NAMALWA (cell line): ENCODE measurements around the gene MAP4K2.

ENCODE experiments used
- DNase-seq: peaks from one replicate; pipeline ENCODE4 v3.0.0-alpha.2; 2015; ENCODE audit warnings: low spot score

The MAP4K2 gene

DNA sequence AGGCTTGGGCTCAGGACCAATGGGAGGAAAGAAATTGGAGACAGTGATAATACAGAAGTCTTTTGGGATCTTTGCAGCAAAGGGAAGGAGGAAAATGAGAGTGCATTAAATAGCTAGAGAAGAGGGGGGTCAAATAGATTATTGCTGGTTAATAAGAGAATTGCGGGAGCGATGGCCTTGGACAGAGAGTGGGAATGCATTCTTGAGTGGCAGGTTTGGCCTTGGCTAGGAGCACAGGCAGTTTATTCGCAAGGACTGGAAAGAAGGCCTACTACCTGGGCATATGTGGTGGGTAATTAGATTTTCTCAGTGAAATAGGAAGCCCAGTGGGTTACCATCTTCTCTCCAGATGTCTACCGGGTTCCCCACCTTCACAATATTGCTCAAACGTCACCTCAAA is 10.8 kb upstream of the MAP4K2 start:
- DNase-seq = peak; percentile 35

DNA sequence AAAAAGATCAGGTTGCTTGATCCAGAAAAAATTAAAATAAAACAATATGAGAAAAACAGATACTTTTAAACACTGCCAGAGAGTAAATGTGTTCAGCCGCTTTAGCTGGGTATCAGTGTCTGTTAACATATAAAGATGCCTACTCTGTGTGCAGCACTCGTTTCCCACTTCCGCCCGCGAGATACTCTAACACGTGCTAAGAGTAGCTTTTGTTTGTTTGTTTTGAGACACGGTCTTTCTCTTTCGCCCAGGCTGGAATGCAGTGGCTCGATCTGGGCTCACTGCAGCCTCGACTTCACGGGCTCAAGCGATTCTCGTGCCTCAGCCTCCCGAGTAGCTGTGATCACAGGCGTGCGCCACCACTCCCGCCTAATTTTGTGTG is 7.9 kb upstream of the MAP4K2 start:
- peak; percentile 86 for DNase-seq

DNA sequence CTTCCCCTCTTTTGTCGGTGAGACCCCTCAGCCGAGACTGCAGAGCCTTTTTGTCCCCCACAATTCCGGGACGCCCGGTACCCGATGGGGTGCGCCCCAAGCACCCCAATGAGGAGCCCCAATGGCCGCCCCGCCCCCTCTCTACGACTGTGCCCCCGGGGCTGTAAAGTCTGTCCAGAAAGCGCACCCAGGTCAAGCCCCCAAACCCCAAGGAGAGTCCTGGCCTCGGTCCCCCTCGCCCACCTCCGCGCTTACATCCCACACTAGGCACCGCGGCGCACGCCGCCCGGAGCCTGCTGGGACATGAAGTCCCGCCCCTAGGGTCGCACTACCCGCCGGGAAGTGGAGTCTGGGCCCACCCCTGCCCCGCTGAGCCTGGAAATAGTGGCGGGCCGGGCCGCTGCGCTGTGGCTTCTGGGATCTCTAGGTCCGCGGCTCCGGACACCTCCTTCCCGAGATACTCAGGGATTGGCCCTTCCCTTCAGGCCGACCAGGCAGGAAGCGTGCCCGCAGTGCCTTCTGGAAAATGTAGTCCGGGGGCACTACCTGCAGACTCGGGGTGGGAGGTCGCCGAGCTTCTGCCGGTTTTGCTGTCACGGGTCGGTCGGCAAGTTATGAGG is 7.4 kb upstream of the MAP4K2 start, which contains the start of gene MEN1:
MEN1 (minus strand) TSS at position 281 of the 620 bp plus-strand sequence. CDS start 442 bp downstream, outside the sequence.
- DNase-seq = peak; percentile 87

DNA sequence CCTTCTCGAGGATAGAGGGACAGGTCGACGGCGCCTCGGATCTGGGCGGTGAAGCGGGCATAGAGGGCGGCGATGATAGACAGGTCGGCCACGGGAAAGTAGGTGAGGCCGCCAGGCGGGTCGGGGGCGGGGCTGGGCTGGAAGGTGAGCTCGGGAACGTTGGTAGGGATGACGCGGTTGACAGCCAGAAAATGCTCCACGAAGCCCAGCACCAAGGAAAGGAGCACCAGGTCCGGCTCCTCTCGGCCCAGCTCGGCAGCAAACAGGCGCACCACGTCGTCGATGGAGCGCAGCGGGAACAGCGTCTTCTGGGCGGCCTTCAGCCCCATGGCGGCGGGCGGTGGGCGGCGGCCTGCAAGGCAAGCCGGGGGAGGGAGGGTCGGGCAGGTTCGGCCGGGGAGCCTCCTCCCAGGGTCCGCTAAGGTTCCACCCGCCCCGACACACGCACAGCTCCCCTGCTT is 6.8 kb upstream of the MAP4K2 start:
- DNase-seq = peak; percentile 38

DNA sequence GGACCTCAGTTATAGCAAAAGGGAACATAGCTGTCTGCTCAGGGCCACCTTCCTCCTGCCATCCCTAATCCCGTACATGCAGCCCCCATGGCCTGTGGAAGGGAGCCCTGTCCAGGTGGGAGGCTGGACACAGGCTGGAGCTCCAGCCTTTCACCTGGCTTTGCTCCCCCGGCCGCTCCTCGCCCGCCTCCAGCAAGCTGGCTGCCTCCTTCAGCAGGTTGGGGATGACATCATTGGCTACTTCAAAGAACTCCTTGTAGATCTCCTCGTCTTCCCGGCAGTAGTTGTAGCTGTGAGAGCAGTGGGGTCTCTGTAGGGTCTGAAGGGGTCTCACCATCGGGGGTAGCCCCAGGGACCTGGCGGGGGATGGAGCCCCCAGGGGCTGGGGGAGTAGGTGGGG is 2.5 kb upstream of the MAP4K2 start:
- DNase-seq = no peak

DNA sequence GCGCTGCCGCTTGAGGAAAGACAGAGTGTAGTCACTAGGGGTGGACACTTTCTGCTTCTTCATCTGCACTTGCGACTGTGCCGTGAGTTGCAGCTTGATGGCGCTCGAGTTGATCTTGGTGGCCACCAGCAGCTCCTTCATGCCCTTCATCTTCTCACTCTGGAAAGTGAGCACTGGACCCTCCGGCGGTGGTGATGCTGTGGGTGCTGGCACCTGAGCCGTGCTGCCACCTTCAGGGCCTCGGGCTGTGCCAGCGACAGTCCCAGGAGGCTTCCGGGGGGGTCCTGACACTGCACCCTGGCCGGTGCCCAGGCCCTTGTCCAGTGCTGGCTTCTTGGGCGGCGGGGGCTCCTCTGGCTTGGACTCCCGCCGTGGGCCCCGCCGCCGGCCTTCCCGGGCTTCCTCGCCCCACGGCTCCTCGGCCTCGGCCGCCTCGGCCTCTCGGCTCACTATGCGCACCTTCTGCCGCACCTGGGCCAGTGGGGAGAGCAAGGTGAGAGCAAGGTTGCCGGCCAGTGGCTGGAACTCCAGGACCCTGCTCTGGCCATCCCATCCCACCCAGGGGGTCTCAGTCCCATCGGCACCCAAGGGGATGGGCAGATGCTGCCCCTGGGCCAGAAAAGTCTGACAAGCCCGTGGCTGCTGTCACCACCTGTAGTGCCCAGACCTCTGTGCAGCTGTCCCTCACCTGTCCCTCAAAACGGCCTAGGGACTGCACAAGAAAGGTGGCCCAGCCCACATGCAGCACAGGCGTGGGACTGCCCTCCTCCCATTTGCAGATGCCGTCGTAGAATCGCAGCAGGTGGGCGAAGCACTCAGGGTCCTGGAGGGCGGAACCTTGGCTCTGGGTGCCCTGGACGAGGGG is 1.6 kb upstream of the MAP4K2 start:
- DNase-seq = peak; percentile 47

DNA sequence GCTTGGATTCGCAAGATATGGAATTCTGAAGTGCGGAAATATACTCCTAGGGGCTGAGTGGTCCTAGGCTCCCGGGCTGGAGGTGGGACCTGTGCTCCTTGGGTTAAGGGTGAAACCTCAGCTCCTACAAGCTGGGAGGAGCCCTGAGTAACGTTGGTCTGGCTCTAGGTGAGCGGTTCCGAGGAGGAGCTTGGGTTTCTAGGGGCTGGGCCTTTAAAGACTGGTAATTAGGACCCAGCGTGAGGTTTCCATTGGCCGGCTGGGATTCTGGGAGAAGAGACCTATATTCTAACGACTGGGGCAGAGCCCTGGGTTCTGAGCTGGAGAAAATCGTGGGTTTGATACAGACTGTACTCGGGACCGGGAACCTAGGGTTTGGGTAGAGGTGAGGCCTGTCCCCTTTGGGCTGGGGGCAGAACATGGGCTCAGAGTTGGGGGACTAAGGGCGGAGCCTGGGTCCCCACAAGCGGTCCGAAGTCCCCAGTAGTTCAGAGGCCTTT is 882 bp upstream of the MAP4K2 start:
- DNase-seq = no peak

DNA sequence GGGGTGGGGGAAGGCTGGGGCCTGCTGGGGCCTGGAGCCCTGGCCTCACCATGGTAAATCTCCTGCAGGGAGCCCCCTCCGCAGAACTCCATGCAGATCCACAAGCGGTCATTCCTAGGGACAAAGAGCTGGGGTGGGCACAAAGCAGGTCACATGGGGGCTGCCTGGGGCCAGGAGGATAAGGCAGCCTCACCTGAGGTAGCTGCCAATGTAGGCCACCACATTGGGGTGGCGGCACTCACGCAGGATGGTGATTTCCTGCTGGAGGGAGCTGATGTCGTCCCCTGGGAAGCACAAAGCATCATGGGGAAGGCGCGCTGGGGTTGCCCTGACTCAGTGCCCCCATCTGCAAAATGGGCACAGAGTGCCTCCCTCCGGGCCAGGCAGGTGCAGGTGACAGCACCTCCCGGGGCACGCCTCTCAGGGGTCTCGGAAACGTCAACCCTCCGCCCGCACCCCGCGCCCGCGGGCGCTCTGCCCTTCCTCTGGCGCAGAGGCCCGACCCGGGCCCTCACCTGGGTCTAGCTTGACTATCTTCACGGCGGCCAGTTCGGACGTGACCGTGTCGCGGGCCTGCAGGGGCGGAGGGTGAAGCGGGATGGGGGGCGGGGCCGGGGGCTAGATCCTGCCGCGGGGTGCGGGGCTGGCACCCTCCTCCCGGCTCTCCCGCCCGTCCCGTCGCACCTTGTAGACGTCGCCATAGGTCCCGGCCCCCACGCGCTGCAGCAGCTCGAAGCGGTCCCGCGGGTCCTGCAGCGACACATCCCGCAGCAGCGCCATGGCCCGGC is 450 bp downstream of the MAP4K2 start:
- peak; percentile 52 for DNase-seq

DNA sequence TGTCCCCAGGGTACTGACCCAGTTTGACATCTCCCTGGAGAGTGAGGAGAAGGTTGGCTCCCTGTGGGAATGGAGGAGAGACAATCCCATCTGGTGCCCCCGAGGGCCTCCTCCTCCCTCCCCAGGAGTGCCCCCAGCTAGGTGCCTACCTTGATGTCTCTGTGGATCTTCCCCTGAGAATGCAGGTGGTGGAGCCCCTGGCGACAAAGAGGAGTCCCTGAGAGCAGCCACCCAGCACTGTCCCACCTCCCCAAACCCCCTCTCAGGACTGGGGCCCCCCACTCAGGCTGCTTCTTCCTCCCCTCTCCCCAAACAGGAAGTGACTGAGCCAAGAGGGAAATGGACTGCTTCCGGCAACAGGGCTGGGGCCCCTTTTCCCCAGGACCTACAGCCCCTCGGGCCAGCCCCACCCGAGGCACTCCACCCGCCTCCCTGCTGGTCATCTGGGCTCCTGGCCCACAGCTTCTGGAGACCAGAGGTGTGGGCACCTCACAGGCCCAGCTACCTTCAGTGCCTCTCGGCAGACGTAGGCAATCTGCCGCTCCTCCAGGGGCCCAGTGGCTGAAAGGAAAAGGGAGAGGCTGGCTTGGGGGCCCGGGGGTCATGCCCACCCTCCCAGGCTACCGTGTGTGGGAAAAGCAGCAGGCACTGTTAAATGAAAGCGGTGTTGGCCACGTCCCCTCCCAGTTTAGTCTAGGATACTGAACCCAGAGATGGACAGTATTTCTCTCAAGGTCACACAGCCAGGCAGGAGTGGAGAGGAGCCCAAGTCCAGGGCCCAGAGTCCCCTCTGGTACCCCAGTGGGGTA is 1.2 kb downstream of the MAP4K2 start:
- peak; percentile 47 for DNase-seq

DNA sequence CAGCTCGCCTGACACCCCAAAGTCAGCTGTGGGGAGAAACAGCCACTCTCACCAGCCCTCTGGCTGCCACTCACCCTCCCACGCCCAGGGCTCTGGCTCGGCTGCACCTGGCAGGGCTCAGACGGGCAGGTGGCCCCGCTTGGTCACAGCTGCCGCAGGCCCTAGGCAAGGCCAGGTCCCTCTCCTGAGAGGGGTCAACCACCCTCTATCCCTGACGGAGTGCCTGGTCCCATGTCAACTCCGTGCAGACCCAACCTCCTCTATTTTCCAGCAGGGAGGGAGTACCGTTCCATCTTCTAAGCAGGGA is 1.9 kb downstream of the MAP4K2 start:
- DNase-seq = peak; percentile 73

DNA sequence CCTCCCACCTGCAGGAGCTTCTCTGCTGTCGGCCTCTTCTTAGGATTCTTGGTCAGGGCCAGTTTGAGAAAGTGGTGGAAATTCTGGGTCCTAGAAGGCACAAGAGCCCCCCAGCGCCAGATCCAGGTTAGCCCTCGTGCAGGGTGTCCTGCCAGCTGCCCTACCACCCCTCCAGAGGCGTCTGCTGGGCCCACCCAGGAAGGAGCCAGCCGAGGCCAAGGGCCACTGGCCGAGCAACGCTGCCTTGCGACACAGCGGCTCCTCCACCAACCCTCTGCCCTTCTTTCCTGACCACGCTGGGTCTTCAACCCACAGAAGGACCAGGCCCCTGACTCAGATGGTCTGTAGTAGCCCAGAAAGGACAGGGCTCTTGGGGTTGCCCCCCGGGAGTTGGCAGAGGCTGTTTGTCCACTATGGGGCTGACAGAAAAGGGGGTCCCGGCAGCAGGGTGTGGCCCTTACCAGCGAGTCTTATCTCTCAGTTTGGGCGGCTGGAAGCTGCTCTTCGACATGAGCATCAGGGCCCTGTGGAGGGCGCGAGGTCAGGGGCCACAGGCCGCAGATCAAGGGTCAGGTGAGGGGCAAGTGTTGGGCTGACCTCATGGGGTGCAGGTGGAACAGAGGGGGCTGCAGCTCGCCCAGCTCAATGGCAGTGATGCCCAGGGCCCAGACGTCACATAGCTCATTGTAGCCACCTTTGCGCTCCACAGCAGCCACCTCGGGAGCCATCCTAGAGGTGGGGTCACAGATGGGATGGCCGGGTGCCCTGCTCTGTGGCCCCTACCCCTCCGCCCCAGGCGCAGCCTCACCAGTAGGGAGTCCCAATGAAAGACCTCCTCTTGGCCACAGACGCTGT is 2.5 kb downstream of the MAP4K2 start:
- no peak for DNase-seq

DNA sequence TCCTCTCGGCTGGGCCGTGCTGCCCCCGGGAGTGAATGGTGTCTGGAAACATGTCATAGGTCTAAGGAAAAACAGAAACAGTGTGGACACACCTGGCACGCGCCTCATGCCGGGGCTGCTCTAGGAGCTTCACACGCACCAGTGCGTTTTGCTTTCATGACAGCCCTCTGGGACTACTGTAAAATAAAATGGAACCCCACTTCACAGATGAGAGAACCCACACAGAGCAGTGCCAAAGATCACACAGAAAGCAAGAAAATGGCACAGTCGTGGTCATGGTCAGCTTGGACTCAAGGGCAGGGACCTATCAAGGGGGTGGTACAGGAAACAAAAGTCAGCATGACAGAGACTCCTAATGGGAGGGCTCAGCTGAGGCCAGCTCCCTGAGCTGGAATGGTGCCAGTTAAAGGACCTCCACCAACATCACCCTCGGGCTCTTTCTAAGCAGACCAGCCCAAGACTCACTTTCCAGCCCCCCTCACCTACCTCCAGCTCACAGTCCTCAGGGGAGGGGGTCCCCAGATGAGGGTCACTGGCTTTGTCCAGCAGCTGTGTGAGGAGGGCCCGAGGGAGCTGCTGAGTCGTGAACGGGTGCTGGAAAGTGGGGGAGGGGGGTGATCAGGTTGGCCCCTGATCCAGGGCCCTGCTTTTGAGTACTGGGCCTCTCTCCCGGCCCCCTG is 3.3 kb downstream of the MAP4K2 start:
- DNase-seq = peak; percentile 87

DNA sequence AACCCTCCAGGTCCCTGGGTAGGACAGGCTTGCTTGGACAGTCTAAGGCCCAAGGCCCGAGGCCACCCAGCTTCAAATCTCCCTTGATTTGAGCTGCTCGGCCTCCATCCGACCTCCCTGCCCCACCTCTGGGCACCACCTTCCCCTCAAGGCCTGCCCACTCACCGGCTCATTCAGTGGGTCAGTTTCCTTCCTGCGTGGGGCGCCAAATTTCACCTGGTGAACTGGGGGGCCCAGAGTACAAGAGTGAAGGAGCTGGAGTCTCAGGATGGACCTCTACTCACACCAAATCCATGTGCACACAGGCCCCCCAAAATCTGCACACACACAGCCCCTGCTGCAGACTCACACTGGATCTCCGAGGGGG is 3.8 kb downstream of the MAP4K2 start:
- DNase-seq = no peak

DNA sequence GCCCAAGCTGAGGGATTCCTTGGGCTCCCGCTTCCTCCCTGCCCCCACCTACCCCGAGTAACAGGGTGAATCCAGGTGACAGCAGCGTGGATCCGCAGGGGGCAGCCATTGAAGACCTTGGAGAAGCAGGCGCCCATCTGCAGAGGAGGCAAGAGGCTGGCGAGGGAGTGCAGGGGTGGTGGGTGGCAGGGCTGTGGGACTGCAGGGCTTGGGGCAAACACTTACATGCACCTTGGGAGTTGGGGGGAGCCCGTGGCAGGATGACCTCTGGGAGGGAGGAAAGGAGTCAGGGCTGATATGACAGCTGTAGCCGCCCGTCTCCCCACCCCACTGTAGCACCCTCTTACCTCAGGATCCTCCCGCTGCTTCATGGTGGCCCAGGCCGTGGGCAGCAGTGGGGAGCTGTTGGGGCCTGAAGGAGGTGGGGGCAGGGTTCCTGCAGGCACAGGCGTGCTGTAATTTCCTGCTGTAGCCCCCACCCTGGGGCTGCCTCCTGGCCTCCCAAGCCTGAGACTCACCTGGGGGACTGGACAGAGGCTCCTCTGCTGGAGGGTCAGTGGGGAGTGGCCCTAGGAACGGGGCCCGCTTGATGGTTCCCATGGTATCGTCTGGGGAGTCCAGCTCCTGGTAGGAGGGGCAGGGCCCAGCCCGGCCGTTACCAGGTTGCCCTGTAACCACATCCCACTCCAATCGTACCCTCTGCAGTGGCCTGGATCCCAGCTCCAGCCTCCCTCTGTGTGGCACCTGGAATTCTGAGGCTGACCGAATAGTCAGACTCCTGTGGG is 6.1 kb downstream of the MAP4K2 start:
- DNase-seq = no peak

DNA sequence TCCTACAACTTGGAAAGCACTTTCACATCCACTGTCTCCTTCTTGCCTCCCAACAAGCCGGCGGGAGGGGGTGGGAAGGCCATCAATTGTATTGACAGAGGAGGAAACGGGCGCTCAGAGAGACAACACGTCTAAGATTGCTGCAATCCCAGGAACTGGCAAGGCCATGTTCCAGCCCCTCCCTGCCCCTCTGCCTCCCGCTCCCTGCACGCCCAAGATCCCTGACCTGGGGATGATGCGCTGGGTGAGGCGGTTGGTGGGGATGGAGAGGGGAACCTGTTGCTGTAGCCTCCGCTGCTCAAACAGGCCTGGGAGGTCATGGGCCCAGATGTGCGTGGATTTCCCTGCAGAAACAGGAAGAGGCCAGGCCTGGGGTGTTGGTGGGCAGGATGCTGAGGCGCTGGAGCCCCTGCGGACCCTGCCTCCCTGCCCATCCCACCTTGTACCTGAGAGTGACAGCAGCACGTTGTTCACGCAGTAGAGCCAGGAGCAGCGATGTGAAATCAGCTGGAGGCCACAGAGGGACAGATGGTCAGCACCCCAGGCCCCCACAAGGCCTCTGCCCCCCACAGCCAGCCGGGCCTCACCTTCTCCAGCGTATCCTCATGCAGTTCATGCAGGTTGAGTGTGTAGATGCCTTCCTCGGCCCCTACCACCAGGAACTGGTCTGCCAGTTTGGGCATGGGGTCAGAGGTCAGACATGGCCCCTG is 6.8 kb downstream of the MAP4K2 start:
- DNase-seq = no peak

DNA sequence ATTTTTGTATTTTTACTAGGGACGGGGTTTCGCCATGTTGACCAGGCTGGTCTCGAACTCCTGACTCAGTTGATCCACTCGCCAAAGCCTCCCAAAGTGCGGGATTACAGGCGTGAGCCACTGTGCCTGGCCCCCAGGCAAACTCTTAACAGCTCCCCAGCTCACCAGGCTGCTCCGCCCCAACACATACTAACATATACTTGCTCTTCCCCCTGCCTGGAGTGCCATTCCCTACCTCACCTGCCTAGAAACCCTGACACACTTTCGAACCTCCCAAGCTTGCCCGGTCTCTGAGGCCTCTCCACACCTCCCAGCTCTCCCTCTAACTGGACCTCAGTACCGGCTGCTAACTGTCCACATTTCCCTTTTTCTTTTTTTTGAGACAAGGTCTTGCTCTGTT is 8.5 kb downstream of the MAP4K2 start:
- no peak for DNase-seq

DNA sequence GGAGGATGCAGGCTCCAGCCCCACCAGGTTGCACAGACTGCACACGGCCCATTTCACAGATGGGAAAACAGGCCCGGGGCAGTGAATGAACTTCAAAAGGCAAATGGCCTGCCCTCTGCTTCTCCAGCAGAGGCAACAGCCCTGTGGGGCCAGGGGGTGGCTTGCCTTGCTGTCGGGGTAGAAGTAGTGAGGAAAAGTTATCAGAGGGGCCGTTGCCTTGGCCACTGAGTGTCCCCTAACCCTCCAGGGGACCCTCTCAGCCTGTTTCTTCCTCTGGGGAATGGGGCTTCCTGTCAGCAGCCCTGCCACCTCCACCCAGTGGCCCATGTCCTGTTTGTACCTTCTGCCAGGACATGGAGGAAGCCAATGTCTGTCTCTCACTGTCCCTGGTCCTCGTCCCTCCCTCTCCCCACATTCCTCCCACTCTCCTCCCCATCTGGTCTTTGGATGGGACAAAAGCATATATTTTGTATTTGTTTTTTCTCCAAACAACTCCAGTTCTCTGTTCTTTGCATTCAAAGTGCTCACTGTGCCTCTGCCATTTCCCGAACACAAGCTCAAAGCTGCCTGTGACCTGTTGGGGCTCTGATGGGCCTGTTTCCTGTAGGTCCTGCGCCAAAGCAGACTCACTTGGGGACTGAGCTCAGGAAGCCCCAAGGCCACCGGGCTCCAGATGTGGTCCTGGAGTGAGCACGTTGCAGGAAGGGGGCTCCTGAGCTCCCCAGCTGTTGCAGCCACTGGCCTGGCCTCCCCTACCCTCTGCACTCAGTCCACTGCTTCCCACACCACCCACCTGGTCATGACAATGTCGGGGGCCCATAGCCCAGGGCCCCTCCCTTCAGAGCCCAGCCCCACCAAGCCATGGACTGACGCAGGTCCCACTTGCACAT is 9.5 kb downstream of the MAP4K2 start:
- DNase-seq = no peak

DNA sequence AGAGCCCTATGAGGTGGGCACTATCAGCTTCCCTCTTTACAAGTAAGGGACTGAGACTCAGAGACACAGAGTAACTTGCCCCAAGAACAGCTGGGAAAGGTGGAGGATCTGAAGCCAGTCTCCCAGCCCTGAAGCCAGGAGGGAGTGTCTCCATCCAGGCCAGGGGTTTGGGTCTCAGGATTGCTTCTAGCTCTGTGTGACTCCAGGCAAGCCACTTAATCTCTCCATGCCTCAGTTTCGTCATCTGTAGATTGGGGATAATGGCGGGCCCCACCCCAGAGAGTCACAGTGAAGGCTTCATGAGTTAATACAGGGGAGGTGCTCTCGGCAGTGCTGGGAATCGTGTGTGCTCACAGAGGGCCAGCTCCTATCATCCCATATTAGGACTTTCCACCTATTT is 10.5 kb downstream of the MAP4K2 start:
- DNase-seq = no peak
